SK-N-SH treated with all-trans-retinoic acid at 6 μM for 48 hours (cell line): Measurements from ENCODE around the gene GPR75.
"Not testable (repeated sequence)": the region's sequence is repeated elsewhere in the genome, so short reads cannot be mapped to it uniquely, and the experiment has no call there.

Experiments used
- ATAC-seq: fragments of 200-7000 bp; cut with Tn5 transposase; 3 replicates; pipeline ENCODE4 v1.9.1; 2020; ENCODE audit warnings: mild to moderate bottlenecking, moderate library complexity
- BACH2 ChIP-seq: fragments of 250-450 bp; sonication (Bioruptor Pico); IDR thresholded peaks from 2 replicates; pipeline ENCODE4 v1.9.0; 2021; ENCODE audit warnings: mild to moderate bottlenecking, borderline replicate concordance
- CREB5 ChIP-seq: fragments of 250-450 bp; sonication (Bioruptor Pico); IDR thresholded peaks from 2 replicates; pipeline ENCODE4 v1.5.1; 2020; ENCODE audit warnings: low read depth, mild to moderate bottlenecking, moderate library complexity
- CSDC2 ChIP-seq: fragments of 250-450 bp; sonication (Bioruptor Pico); IDR thresholded peaks from 2 replicates; pipeline ENCODE4 v1.5.0; 2020; ENCODE audit warnings: mild to moderate bottlenecking, moderate library complexity
- CSRNP3 ChIP-seq: fragments of 250-450 bp; sonication (Bioruptor Pico); IDR thresholded peaks from 2 replicates; pipeline ENCODE4 v1.5.1; 2021; ENCODE audit warnings: mild to moderate bottlenecking, moderate library complexity
- ESRRG ChIP-seq: fragments of 250-450 bp; sonication (Bioruptor Pico); IDR thresholded peaks from 2 replicates; pipeline ENCODE4 v1.6.1; 2021; ENCODE audit warnings: mild to moderate bottlenecking
- OSR1 ChIP-seq: fragments of 250-450 bp; sonication (Bioruptor Pico); IDR thresholded peaks from 2 replicates; pipeline ENCODE4 v1.8.0; 2022; ENCODE audit warnings: moderate library complexity, mild to moderate bottlenecking, inconsistent platforms
- PATZ1 ChIP-seq: fragments of 250-450 bp; sonication (Bioruptor Pico); IDR thresholded peaks from 2 replicates; pipeline ENCODE4 v1.8.0; 2020; ENCODE audit warnings: mild to moderate bottlenecking, moderate library complexity, borderline replicate concordance
- POU6F1 ChIP-seq: fragments of 250-450 bp; sonication (Bioruptor Pico); IDR thresholded peaks from 2 replicates; pipeline ENCODE4 v1.8.0; 2021; ENCODE audit warnings: low read depth, mild to moderate bottlenecking, moderate library complexity, borderline replicate concordance
- RARB ChIP-seq: fragments of 250-450 bp; sonication (Bioruptor Pico); IDR thresholded peaks from 2 replicates; pipeline ENCODE4 v1.8.0; 2021; ENCODE audit warnings: mild to moderate bottlenecking, moderate library complexity
- SNAI2 ChIP-seq: fragments of 250-450 bp; sonication (Bioruptor Pico); IDR thresholded peaks from 2 replicates; pipeline ENCODE4 v1.5.0; 2020; ENCODE audit warnings: mild to moderate bottlenecking, moderate library complexity
- TCF4 ChIP-seq: fragments of 250-450 bp; sonication (Bioruptor Pico); IDR thresholded peaks from 2 replicates; pipeline ENCODE4 v1.8.0; 2021; ENCODE audit warnings: mild to moderate bottlenecking, moderate library complexity, borderline replicate concordance
- TOX ChIP-seq: fragments of 250-450 bp; sonication (Bioruptor Pico); IDR thresholded peaks from 2 replicates; pipeline ENCODE4 v1.8.0; 2021; ENCODE audit warnings: mild to moderate bottlenecking, moderate library complexity, borderline replicate concordance
- TSHZ2 ChIP-seq: fragments of 250-450 bp; sonication (Bioruptor Pico); IDR thresholded peaks from 2 replicates; pipeline ENCODE4 v1.5.0; 2020; ENCODE audit warnings: mild to moderate bottlenecking, moderate library complexity
- ZC3H10 ChIP-seq: fragments of 250-450 bp; sonication (Bioruptor Pico); IDR thresholded peaks from 2 replicates; pipeline ENCODE4 v1.5.1; 2021; ENCODE audit warnings: mild to moderate bottlenecking, moderate library complexity
- ZFP3 ChIP-seq: fragments of 250-450 bp; sonication (Bioruptor Pico); IDR thresholded peaks from 2 replicates; pipeline ENCODE4 v1.5.0; 2020; ENCODE audit warnings: mild to moderate bottlenecking, moderate library complexity
- ZFP30 ChIP-seq: fragments of 450-650 bp; formaldehyde crosslinking; IDR thresholded peaks from 2 replicates; pipeline ENCODE4 v1.5.0; 2022; ENCODE audit warnings: mild to moderate bottlenecking, moderate library complexity
- ZNF565 ChIP-seq: fragments of 450-650 bp; formaldehyde crosslinking; conservative IDR thresholded peaks from 2 replicates; pipeline ENCODE4 v1.5.0; 2020; ENCODE audit warnings: low read depth, mild to moderate bottlenecking, moderate library complexity
- ZNF70 ChIP-seq: fragments of 450-650 bp; formaldehyde crosslinking; IDR thresholded peaks from 2 replicates; pipeline ENCODE4 v1.5.0; 2020; ENCODE audit warnings: mild to moderate bottlenecking, moderate library complexity
- ZNF8 ChIP-seq: fragments of 450-650 bp; formaldehyde crosslinking; IDR thresholded peaks from 2 replicates; pipeline ENCODE4 v1.5.0; 2020; ENCODE audit warnings: mild to moderate bottlenecking, moderate library complexity

The GPR75 gene

GRCh38 chr2:53842891-53843290, 16.9 kb downstream of the GPR75 start:
- ATAC-seq, result no peak
- TF ChIP-seq ZNF8 (CRISPR knock-in tag) (no peak), ZNF70 (CRISPR knock-in tag) (no peak), PATZ1 (CRISPR knock-in tag) (no peak), ESRRG (CRISPR knock-in tag) (no peak), POU6F1 (CRISPR knock-in tag) (no peak)

GRCh38 chr2:53841651-53842050, 18.1 kb downstream of the GPR75 start:
- not testable (repeated sequence) for ATAC-seq

- no peak for ATAC-seq
- no peak for TF ChIP-seq ZNF8 (CRISPR knock-in tag)
- no peak for TF ChIP-seq CSRNP3 (CRISPR knock-in tag)
- no peak for TF ChIP-seq POU6F1 (CRISPR knock-in tag)
- no peak for TF ChIP-seq TOX (CRISPR knock-in tag)
- no peak for TF ChIP-seq PATZ1 (CRISPR knock-in tag)
- no peak for TF ChIP-seq SNAI2
- TF ChIP-seq RARB (CRISPR knock-in tag), result no peak
- no peak for TF ChIP-seq TSHZ2 (CRISPR knock-in tag)
- no peak for TF ChIP-seq OSR1 (CRISPR knock-in tag)
- no peak for TF ChIP-seq ESRRG (CRISPR knock-in tag)
- no peak for TF ChIP-seq CREB5 (CRISPR knock-in tag)
- no peak for TF ChIP-seq TCF4 (CRISPR knock-in tag)
- no peak for TF ChIP-seq ZC3H10
- TF ChIP-seq ZNF565 (CRISPR knock-in tag), result no peak
- TF ChIP-seq ZFP3 (CRISPR knock-in tag), result no peak
- no peak for TF ChIP-seq ZFP30 (CRISPR knock-in tag)
- TF ChIP-seq CSDC2 (CRISPR knock-in tag), result no peak
- TF ChIP-seq BACH2, result no peak
Observed at GRCh38 chr2:53840580-53840979, 19.2 kb downstream of the GPR75 start.

- not testable (repeated sequence) for ATAC-seq
Observed at GRCh38 chr2:53829980-53830290, 29.8 kb downstream of the GPR75 start.
